Measurements from ENCODE around the gene DDX27. TPM values are rescaled to one million over a fixed set of nuclear protein-coding genes. Genes with fewer than 3 reads are reported as not detected.

Gene DDX27
- total RNA-seq, 1 experiment from 2014 or later, result 53.3 TPM

- peaks cover 78% of the 10 kb centered on the region for H3K36me3 ChIP-seq (replicated peaks; ENCODE audit: control insufficient read depth, insufficient read depth, low read length)
- peak overlapping the region; percentile 87 for H3K4me3 ChIP-seq (ENCODE audit: insufficient read depth, low read depth, low read length)
- no peak for DNase-seq
- no peaks in the 10 kb centered on the region for H3K27me3 ChIP-seq (ENCODE audit: control insufficient read depth, insufficient read depth, low read length)
These were observed 63.5 kb downstream of the DDX27 start for GRCh38 chr20:49282584-49283171.

GRCh38 chr20:49283176-49283702 lies 64.0 kb downstream of the DDX27 start:
- H3K27me3 ChIP-seq (ENCODE audit: control insufficient read depth, insufficient read depth, low read length), result no peaks in the 10 kb centered on the region
- DNase-seq, result no peak
- H3K4me3 ChIP-seq (ENCODE audit: insufficient read depth, low read depth, low read length), result peak overlapping the region; percentile 87
- peaks cover 83% of the 10 kb centered on the region for H3K36me3 ChIP-seq (replicated peaks; ENCODE audit: control insufficient read depth, insufficient read depth, low read length)

- peak overlapping the region; percentile 87; the same call in 1 of the 2 replicates for H3K4me3 ChIP-seq (ENCODE audit: insufficient read depth, low read depth, low read length)
- no peaks in the 10 kb centered on the region for H3K27me3 ChIP-seq (ENCODE audit: control insufficient read depth, insufficient read depth, low read length)
- peaks cover 89% of the 10 kb centered on the region for H3K36me3 ChIP-seq (replicated peaks; ENCODE audit: control insufficient read depth, insufficient read depth, low read length)
- no peak for DNase-seq
These were observed 64.7 kb downstream of the DDX27 start for GRCh38 chr20:49283703-49284625.

- H3K36me3 ChIP-seq (replicated peaks; ENCODE audit: control insufficient read depth, insufficient read depth, low read length), result peaks cover 85% of the 10 kb centered on the region
These were observed 65.6 kb downstream of the DDX27 start for GRCh38 chr20:49284818-49285217.

GRCh38 chr20:49285233-49285668 lies 66.0 kb downstream of the DDX27 start:
- peak overlapping the region; percentile 23; the same call in 1 of the 2 replicates for H3K4me3 ChIP-seq (ENCODE audit: insufficient read depth, low read depth, low read length)
- no peaks in the 10 kb centered on the region for H3K27me3 ChIP-seq (ENCODE audit: control insufficient read depth, insufficient read depth, low read length)
- no peak for DNase-seq
- peaks cover 81% of the 10 kb centered on the region for H3K36me3 ChIP-seq (replicated peaks; ENCODE audit: control insufficient read depth, insufficient read depth, low read length)

More at GRCh38 chr20:49284818-49285217, 65.6 kb downstream of the DDX27 start:
- Histone ChIP-seq H3K27me3 (ENCODE audit: control insufficient read depth, insufficient read depth, low read length) (no peaks in the 10 kb centered on the region), H3K4me3 (ENCODE audit: insufficient read depth, low read depth, low read length) (peak overlapping the region; percentile 23; the same call in 1 of the 2 replicates)
- DNase-seq, result no peak

- H3K27me3 ChIP-seq (ENCODE audit: control insufficient read depth, insufficient read depth, low read length), result no peaks in the 10 kb centered on the region
- H3K4me3 ChIP-seq (ENCODE audit: insufficient read depth, low read depth, low read length), result peak overlapping the region; percentile 17; the same call in 1 of the 2 replicates
- H3K36me3 ChIP-seq (replicated peaks; ENCODE audit: control insufficient read depth, insufficient read depth, low read length), result peaks cover 74% of the 10 kb centered on the region
- no peak for DNase-seq
These were observed 66.7 kb downstream of the DDX27 start for GRCh38 chr20:49285813-49286494.

GRCh38 chr20:49286689-49287551 lies 67.7 kb downstream of the DDX27 start:
- no peak overlapping the region for H3K4me3 ChIP-seq (ENCODE audit: insufficient read depth, low read depth, low read length)
- H3K36me3 ChIP-seq (replicated peaks; ENCODE audit: control insufficient read depth, insufficient read depth, low read length), result peaks cover 64% of the 10 kb centered on the region
- H3K27me3 ChIP-seq (ENCODE audit: control insufficient read depth, insufficient read depth, low read length), result no peaks in the 10 kb centered on the region
- no peak for DNase-seq

- Histone ChIP-seq H3K27me3 (ENCODE audit: control insufficient read depth, insufficient read depth, low read length) (no peaks in the 10 kb centered on the region), H3K36me3 (replicated peaks; ENCODE audit: control insufficient read depth, insufficient read depth, low read length) (peaks cover 56% of the 10 kb centered on the region), H3K4me3 (ENCODE audit: insufficient read depth, low read depth, low read length) (no peak overlapping the region)
- DNase-seq, result no peak
These were observed 68.5 kb downstream of the DDX27 start for GRCh38 chr20:49287555-49288249.

- Histone ChIP-seq H3K4me3 (ENCODE audit: insufficient read depth, low read depth, low read length) (no peak overlapping the region), H3K36me3 (replicated peaks; ENCODE audit: control insufficient read depth, insufficient read depth, low read length) (peaks cover 50% of the 10 kb centered on the region)
- no peak for DNase-seq
These were observed 69.1 kb downstream of the DDX27 start for GRCh38 chr20:49288250-49288751.

GRCh38 chr20:49288784-49289696 lies 69.8 kb downstream of the DDX27 start:
- Histone ChIP-seq H3K27me3 (ENCODE audit: control insufficient read depth, insufficient read depth, low read length) (no peaks in the 10 kb centered on the region), H3K4me3 (ENCODE audit: insufficient read depth, low read depth, low read length) (no peak overlapping the region), H3K36me3 (replicated peaks; ENCODE audit: control insufficient read depth, insufficient read depth, low read length) (peaks cover 44% of the 10 kb centered on the region)
- DNase-seq, result no peak

More at GRCh38 chr20:49288250-49288751, 69.1 kb downstream of the DDX27 start:
- H3K27me3 ChIP-seq (ENCODE audit: control insufficient read depth, insufficient read depth, low read length), result no peaks in the 10 kb centered on the region

GRCh38 chr20:49290608-49291191 lies 71.5 kb downstream of the DDX27 start:
- peaks cover 33% of the 10 kb centered on the region for H3K36me3 ChIP-seq (replicated peaks; ENCODE audit: control insufficient read depth, insufficient read depth, low read length)
- H3K4me3 ChIP-seq (ENCODE audit: insufficient read depth, low read depth, low read length), result no peak overlapping the region
- no peak for DNase-seq
- H3K27me3 ChIP-seq (ENCODE audit: control insufficient read depth, insufficient read depth, low read length), result no peaks in the 10 kb centered on the region

GRCh38 chr20:49291200-49291599 lies 72.0 kb downstream of the DDX27 start:
- no peak for DNase-seq
- H3K27me3 ChIP-seq (ENCODE audit: control insufficient read depth, insufficient read depth, low read length), result no peaks in the 10 kb centered on the region
- no peak overlapping the region for H3K4me3 ChIP-seq (ENCODE audit: insufficient read depth, low read depth, low read length)
- H3K36me3 ChIP-seq (replicated peaks; ENCODE audit: control insufficient read depth, insufficient read depth, low read length), result peaks cover 28% of the 10 kb centered on the region

All from H7 (cell line).